Panc1 (cell line): ENCODE measurements around the gene QRICH2.

Source experiments
- REST ChIP-seq, 2 experiments: IDR thresholded peaks; 2 replicates each; pipeline ENCODE4 v1.6.1; 2011 to 2012; ENCODE audit warnings: low read depth in 2 of 2, control low read depth in 1 of 2, low read length in 1 of 2, mild to moderate bottlenecking in 1 of 2, moderate library complexity in 1 of 2; ENCODE audit not compliant: insufficient read depth in 1 of 2
- TF ChIP-seq, protein P1 (sequence below): fragments of 450-650 bp; IDR thresholded peaks from 2 replicates; pipeline ENCODE4 v1.5.1; 2017; ENCODE audit warnings: mild to moderate bottlenecking

GRCh38 chr17:76335716-76336381 lies 27.8 kb upstream of the QRICH2 start:
- TF ChIP-seq, protein P1, sequence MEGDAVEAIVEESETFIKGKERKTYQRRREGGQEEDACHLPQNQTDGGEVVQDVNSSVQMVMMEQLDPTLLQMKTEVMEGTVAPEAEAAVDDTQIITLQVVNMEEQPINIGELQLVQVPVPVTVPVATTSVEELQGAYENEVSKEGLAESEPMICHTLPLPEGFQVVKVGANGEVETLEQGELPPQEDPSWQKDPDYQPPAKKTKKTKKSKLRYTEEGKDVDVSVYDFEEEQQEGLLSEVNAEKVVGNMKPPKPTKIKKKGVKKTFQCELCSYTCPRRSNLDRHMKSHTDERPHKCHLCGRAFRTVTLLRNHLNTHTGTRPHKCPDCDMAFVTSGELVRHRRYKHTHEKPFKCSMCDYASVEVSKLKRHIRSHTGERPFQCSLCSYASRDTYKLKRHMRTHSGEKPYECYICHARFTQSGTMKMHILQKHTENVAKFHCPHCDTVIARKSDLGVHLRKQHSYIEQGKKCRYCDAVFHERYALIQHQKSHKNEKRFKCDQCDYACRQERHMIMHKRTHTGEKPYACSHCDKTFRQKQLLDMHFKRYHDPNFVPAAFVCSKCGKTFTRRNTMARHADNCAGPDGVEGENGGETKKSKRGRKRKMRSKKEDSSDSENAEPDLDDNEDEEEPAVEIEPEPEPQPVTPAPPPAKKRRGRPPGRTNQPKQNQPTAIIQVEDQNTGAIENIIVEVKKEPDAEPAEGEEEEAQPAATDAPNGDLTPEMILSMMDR, result no peak
- TF ChIP-seq REST (IDR thresholded peaks at IDR 0.05; ENCODE audit: insufficient read depth in 1 of 2, low read depth in 2 of 2, low read length in 1 of 2), result no peak
